ENCODE results near the gene EMC8. TPM values are rescaled to one million over a fixed set of nuclear protein-coding genes. Genes with fewer than 3 reads are reported as not detected.
A peak's percentile ranks its signal among the peaks of the same experiment; 100 is the strongest.

Gene EMC8
- total and polyA plus RNA-seq, 8 donors = 19.4 to 29.1 (median 25.3) TPM

- peaks cover 0 to 24% of the 10 kb centered on the region in 2 donors for H3K27me3 ChIP-seq
- peak overlapping the region in 1 of 2 donors; percentile 35 for H3K27ac ChIP-seq
- ATAC-seq (no peak), DNase-seq (no peak)
- H3K4me1 ChIP-seq = peaks cover 0 to 25% of the 10 kb centered on the region in 2 donors
- no peaks in the 10 kb centered on the region for H3K36me3 ChIP-seq
- no peaks in the 10 kb centered on the region for H3K9me3 ChIP-seq
- intact Hi-C loops (cut with DNase I) = no loop called here
- H3K4me3 ChIP-seq = no peak overlapping the region
- TF ChIP-seq CTCF (IDR thresholded peaks at IDR 0.05) = no peak
Measured at GRCh38 chr16:85761861-85762260, 37.5 kb downstream of the EMC8 start.

- peak overlapping the region in 1 of 2 donors; percentile 24 for H3K27ac ChIP-seq
- DNase-seq (peak in 1 of 4 donors; percentile 91), ATAC-seq (peak; percentile 66)
- peaks cover 0 to 25% of the 10 kb centered on the region in 2 donors for H3K4me1 ChIP-seq
- peak; percentile 26 to 44 for TF ChIP-seq CTCF (IDR thresholded peaks at IDR 0.05)
- peak overlapping the region in 1 of 2 donors; percentile 20 for H3K4me3 ChIP-seq
- no peaks in the 10 kb centered on the region for H3K36me3 ChIP-seq
- intact Hi-C loops (cut with DNase I) = no loop called here
- H3K9me3 ChIP-seq = no peaks in the 10 kb centered on the region
- H3K27me3 ChIP-seq = peaks cover 0 to 17% of the 10 kb centered on the region in 2 donors
Measured at GRCh38 chr16:85759631-85760419, 39.5 kb downstream of the EMC8 start.

GRCh38 chr16:85759136-85759535, 40.2 kb downstream of the EMC8 start:
- peaks cover 0 to 25% of the 10 kb centered on the region in 2 donors for H3K4me1 ChIP-seq
- H3K27ac ChIP-seq = peak overlapping the region in 1 of 2 donors; percentile 24
- TF ChIP-seq CTCF (IDR thresholded peaks at IDR 0.05) = no peak
- H3K36me3 ChIP-seq = no peaks in the 10 kb centered on the region
- intact Hi-C loops (cut with DNase I) = no loop called here
- H3K9me3 ChIP-seq = no peaks in the 10 kb centered on the region
- peak in 1 of 4 donors; percentile 84 for DNase-seq
- peak overlapping the region in 1 of 2 donors; percentile 20 for H3K4me3 ChIP-seq
- no peak for ATAC-seq
- peaks cover 0 to 17% of the 10 kb centered on the region in 2 donors for H3K27me3 ChIP-seq

GRCh38 chr16:85757341-85757822, 42.0 kb downstream of the EMC8 start:
- DNase-seq = no peak
- Histone ChIP-seq H3K27me3 (peaks cover 0 to 19% of the 10 kb centered on the region in 2 donors), H3K27ac (no peak overlapping the region), H3K36me3 (no peaks in the 10 kb centered on the region), H3K4me3 (no peak overlapping the region), H3K4me1 (peaks cover 0 to 30% of the 10 kb centered on the region in 2 donors), H3K9me3 (no peaks in the 10 kb centered on the region)
- intact Hi-C loops (cut with DNase I) = no loop called here
- TF ChIP-seq CTCF (IDR thresholded peaks at IDR 0.05) = no peak
- ATAC-seq = no peak

Data from left lung (tissue), 10 donors.